ENCODE results near the gene AFP. TPM values are rescaled to one million over a fixed set of nuclear protein-coding genes. Genes with fewer than 3 reads are reported as not detected.

The AFP gene
- total and polyA plus RNA-seq, 9 of the 15 experiments (the other 6 are each of a cell fraction or from before 2014, with no cell fraction given): 0.47 to 6.2 (median 3.0) TPM

- DNase-seq (ENCODE audit: extremely low read depth in 1 of 4, low spot score in 3 of 4) (no peak), ATAC-seq (no peak), FAIRE-seq (no peak)
- in situ Hi-C loops (cut with MboI): no loop called here
- intact Hi-C loops (cut with micrococcal nuclease): no loop called here
- no peak overlapping the region for H3K27ac ChIP-seq (ENCODE audit: extremely low read depth, low read depth, low read length)
- no peaks in the 10 kb centered on the region for H3K9me3 ChIP-seq (replicated peaks; ENCODE audit: control insufficient read depth, insufficient read depth, low read depth, low read length)
- no peak overlapping the region for H2AFZ ChIP-seq (ENCODE audit: low read depth, low read length)
- CTCF ChIA-PET (ENCODE audit: low intra/inter-chr PET ratio): no interaction called here
- no peaks in the 10 kb centered on the region for H3K36me3 ChIP-seq (ENCODE audit: control insufficient read depth, insufficient read depth, low read length)
- POLR2A ChIA-PET: no interaction called here
- H3K4me2 ChIP-seq (ENCODE audit: insufficient read depth, low read length): no peak overlapping the region
- H3K4me1 ChIP-seq (replicated peaks in 1 of 2; ENCODE audit: control insufficient read depth in 2 of 2, insufficient read depth in 2 of 2, low read length in 2 of 2): no peaks in the 10 kb centered on the region
- H3K9ac ChIP-seq (ENCODE audit: insufficient read depth in 1 of 2, low read depth in 2 of 2, low read length in 2 of 2): no peak overlapping the region
- H3K79me2 ChIP-seq (ENCODE audit: control insufficient read depth, insufficient read depth, low read length): no peaks in the 10 kb centered on the region
- BruUV-seq (replicated peaks): no TSS peak
- 13% methylated on average over 4 of the region's 4 CpGs for WGBS (ENCODE audit: insufficient coverage, low coverage, missing lambda C conversion rate)
- no peak overlapping the region for H3K4me3 ChIP-seq
- H3K27me3 ChIP-seq (ENCODE audit: control insufficient read depth in 2 of 2, insufficient read depth in 2 of 2, low read length in 2 of 2): no peaks in the 10 kb centered on the region
- H4K20me1 ChIP-seq (replicated peaks; ENCODE audit: control insufficient read depth, insufficient read depth, low read length): no peaks in the 10 kb centered on the region
- no peaks in the 10 kb centered on the region for H3K9me1 ChIP-seq (ENCODE audit: control insufficient read depth, insufficient read depth, low read length)
- TF ChIP-seq FOXP1 (CRISPR knock-in tag; IDR thresholded peaks at IDR 0.05): no peak
- no peak for TF ChIP-seq ZBTB12 (CRISPR knock-in tag; IDR thresholded peaks at IDR 0.05)
- TF ChIP-seq NKRF (IDR thresholded peaks at IDR 0.05; ENCODE audit: borderline replicate concordance): no peak
- no peak for TF ChIP-seq TAF9B (IDR thresholded peaks at IDR 0.05; ENCODE audit: partially characterized antibody)
- TF ChIP-seq NRF1 (conservative IDR thresholded peaks at IDR 0.05 in 1 of 2, IDR thresholded peaks at IDR 0.05 in 1 of 2): no peak
- no peak for TF ChIP-seq SMARCA5 (IDR thresholded peaks at IDR 0.05)
- TF ChIP-seq REST (IDR thresholded peaks at IDR 0.05; ENCODE audit: borderline replicate concordance): peak; percentile 37; the same call in 1 of the 2 replicates
- TF ChIP-seq REST (CRISPR knock-in tag; IDR thresholded peaks at IDR 0.05; ENCODE audit: low read depth): no peak
- no peak for TF ChIP-seq BCOR (IDR thresholded peaks at IDR 0.05)
Observed at GRCh38 chr4:73408181-73408867, 27.7 kb upstream of the AFP start.
